GM21723 (cell line): ENCODE data around the gene MAST4.
A peak's percentile ranks its signal among the peaks of the same experiment; 100 is the strongest.

Experiments
- ATAC-seq: cut with Tn5 transposase; IDR thresholded peaks from one replicate; pipeline ENCODE4 v1.9.1; 2021; ENCODE audit warnings: mild to moderate bottlenecking, moderate library complexity; ENCODE audit not compliant: unreplicated experiment

Gene MAST4

GRCh38 chr5:66896171-66896570, 300.0 kb downstream of the MAST4 start:
- no peak for ATAC-seq

DNA sequence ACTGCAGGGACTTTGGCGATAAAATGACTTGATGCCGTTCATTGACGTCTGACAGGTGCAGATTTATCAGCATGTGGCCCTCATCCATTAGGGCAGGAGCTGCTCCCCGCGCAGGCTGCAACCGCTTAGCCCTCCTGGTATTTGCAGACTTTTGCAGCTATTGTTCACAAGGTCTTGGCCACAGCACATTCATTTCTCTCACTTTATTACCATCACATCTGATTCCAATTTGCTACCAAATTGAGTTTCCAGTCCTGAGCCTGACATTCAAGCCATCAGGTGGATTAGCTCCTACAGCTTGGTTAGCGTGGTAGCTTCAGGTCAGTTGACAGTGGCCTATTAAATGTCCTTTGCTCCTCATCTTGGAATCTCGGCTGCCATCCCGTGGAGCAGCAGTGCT, 301.2 kb downstream of the MAST4 start:
- no peak for ATAC-seq

DNA sequence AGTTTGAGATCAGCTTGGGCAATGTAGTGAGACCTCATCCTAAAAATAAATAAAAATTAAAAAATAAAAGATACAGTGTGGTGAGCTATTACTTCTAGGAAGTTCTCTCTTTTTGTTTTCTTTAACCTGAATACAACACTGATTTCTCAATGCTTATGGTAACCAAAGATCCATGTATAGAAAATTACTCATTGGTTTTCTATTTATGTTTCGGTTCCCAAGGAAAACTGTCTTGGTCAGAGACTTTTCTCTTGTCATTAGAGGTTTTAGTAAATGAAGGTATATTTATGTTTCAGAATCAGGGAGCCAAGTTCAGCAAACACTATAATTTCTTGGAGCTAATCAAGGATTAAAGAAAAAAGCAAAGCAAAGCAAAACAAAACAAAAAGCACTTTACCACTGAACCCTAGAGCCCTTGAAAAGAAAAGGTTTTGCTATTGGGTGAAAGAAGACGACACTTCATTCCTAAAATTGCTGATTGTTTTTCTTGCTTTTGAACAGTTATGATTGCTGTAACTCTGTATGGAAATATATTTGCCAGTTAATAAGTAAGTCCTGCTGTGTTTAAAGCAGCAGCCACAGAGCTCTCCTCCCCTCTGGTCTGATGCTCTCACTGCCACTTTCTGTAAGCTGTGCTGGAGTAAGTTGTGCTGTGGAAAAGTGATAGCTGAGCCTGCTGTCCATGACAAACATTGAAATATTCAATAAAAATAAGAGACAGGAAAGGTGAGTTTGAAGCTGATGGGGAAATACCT, 302.2 kb downstream of the MAST4 start:
- ATAC-seq, result no peak

- no peak for ATAC-seq
These were observed 307.0 kb downstream of the MAST4 start for GRCh38 chr5:66903218-66903617.

DNA sequence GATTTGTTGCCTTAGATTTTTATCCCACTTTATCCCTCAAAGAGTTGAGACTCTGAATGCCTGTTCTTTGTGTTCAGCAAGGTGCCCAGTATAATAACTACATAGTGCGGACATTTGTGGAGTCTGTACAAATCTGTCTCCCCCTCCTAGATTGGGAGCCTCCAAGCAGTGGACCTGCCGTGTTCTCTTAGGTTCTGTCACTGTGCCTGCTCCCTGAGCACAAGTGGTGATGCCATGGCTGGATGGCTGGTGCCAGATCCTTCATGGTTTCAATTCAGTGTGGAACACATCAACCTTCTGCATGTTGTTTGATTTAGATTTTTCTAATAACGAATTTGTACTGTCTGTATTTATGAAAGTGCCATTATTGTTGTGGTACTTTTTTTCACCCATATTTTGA, 307.5 kb downstream of the MAST4 start:
- no peak for ATAC-seq

DNA sequence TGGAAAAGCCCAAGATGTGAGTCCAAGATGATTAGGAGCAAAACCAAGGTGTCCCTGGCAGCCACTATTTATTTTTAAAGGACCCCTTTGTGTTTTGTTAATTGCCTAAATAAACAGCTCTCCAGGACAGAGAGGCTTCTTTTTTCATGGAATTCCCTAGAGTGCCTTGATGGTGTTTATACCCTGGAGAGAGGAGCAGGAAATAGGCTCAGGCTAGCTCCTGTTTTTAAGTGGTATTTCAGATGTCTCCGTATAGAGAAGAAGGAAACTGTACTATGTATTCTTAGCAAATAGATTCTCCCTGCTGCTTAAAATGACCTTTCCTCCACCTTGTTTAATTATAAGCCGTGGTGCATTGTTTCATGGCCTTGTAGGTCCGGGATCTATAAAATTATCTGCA, 308.0 kb downstream of the MAST4 start:
- ATAC-seq, result no peak

GRCh38 chr5:66906021-66906420, 309.8 kb downstream of the MAST4 start:
- no peak for ATAC-seq

DNA sequence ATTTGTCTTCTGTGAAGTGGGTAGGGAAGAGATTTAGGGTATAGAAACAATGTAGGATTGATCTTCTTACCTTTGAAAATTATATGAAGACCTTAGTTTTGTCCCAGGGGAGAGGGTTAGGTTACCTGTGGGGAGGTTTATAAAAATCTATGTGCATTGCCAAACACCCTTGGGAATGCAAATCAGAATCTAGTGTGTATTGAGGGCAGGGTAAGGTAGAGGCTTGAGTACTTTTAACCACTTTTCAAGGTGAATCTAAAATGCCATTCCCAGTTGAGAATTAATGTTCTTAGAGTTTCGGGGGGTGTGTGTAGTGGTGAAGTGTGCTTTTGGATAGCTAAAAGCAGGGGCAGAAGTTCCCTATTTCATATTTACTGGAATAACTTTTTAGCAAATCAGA, 312.0 kb downstream of the MAST4 start:
- ATAC-seq, result no peak

- no peak for ATAC-seq
These were observed 313.2 kb downstream of the MAST4 start for GRCh38 chr5:66909364-66909763.

DNA sequence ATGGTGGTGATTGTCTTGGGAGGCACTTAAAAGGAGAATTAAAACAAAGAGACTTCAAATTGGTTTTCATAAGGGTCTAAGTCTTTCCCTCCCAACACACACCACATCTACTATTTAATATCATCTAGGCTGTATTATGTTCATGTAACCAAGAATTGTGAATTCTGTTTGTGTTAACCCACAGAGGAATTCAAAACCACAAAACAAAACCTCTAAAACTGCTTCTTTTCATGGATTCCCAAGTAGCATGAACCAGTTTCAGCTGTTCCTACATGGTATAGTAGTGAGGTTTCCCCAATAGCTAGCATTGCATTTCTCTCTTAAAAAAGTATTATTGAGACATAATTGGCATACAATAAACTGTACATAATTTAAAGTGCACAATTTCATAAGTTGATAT, 316.6 kb downstream of the MAST4 start:
- ATAC-seq, result no peak

DNA sequence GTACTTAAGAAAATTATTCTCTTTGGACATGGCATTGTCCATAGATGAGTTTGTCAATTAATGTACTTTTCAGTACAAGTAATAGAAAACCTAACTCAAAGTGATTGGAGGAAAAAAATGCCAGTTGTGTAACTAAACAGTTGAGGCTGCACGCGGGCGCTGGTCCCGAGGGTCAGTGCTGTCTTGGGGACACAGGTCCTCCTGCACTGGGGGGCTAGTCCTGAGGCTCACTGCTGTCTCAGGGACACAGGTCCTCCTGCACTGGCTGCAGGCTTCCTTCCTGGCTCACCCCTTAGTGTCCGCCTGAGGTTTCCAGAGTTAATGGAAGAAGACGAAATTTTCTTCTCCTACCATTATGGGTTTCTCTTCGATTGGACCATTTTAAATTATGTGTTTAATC, 319.3 kb downstream of the MAST4 start:
- ATAC-seq, result no peak

DNA sequence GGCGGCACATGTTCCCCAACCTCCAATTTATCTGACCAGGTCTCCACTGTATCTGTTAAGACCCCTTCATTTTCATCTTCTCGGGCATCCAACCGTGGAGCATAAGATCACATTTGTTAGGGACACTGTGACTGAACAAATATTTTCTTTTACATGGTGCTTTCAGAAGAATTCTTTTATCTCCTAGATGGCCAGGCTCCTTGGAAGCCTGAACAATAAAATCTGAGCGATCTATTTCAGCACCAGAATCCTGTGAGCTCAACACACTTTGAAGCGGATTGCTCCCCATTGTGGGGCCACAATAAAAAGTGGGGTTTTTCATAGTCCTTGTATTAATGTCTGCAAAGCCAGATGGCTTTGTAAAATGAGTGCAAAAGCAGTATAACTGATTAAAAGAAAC, 326.7 kb downstream of the MAST4 start:
- ATAC-seq, result no peak

DNA sequence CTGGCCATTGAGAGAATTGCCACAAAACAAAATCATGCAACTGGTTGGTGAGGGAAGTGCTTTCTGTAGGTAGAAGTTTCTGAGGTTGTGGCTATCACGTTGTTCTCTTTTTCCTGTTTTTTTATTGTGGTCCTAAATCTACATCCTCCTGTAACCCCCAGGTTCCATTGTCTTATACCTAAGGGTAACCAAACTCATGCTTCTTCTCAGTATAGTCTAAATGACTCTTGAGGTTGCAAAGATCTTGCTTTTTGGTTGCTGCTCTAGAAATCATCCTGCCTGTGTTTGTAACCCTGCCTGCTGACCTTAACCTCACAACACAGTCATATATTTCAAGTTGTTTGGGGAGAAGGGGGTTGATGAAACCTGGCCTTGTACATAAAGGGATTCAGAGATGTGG, 327.3 kb downstream of the MAST4 start:
- no peak for ATAC-seq

- no peak for ATAC-seq
These were observed 327.7 kb downstream of the MAST4 start for GRCh38 chr5:66923922-66924321.

DNA sequence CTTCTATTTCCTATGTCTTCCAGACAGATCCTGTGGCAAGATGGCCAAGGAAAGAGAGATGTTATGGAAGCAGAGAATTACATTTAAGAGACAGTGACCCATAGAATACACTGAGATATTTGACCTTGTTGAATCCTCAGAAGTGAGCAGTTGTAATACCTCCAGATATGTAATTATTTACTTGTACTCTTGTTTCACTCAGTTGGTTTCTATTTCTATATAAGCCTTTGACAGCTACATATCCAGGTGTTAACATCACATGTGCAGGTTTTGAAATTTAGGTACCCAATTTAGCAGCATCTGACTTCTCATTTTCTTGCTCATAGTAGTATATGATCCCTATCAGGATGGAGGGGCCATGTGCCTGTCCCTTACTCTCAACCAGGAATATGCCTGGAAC, 330.9 kb downstream of the MAST4 start:
- no peak for ATAC-seq

DNA sequence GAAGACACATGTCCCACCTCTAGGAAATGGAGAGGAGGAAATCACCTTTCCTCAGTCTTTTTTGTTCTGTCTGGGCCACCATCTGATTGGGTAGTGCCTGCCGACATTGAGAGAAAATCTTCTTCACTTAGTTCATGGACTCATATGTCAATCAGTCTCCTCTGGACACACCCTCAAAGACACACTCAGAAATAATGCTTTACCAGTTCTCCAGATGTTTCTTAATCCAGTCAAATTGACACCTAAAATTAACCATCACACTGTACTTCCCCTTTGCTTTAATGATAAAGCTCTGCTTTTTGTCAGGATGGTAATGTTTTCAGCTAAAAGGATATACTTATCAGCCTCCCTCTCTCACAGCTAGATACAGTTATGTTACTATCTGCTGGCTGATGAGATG, 333.1 kb downstream of the MAST4 start:
- ATAC-seq, result no peak

DNA sequence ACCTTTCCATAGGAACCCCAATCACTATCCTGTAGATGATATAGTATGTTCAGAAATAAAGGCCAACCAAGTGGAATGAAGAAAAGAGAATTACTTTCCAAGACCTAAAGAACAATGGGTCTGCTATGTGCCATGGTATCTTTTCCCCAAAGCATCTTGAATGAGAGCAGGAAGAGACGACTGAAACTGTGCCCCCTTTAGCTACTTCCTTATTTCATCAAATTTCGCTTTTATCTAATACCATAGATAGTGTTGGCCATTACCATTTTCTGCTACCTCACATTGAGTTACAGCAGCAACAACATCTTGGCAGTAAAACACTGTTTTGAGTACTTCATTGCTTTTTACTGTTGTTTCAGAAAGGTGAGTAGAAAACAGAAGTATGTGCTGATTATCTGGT, 333.8 kb downstream of the MAST4 start:
- ATAC-seq, result no peak

DNA sequence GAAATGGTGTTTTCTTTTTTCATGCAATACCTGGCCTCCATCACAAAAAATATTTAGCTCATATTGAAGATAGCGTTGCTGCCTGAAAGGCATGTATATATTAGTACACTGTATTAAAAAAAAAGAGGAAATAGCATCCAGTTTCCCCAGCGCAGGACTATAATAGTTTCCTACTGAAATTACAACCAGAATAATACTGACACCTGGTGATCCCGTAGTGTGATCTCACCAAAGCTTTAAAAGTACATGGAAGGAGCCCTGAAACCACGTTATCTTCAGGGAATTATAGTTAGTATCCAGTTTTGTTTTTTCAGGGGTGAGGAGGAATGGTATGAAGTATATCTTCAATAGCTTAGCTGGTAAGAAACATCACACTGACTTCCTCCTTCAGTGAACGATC, 335.5 kb downstream of the MAST4 start:
- ATAC-seq, result no peak

DNA sequence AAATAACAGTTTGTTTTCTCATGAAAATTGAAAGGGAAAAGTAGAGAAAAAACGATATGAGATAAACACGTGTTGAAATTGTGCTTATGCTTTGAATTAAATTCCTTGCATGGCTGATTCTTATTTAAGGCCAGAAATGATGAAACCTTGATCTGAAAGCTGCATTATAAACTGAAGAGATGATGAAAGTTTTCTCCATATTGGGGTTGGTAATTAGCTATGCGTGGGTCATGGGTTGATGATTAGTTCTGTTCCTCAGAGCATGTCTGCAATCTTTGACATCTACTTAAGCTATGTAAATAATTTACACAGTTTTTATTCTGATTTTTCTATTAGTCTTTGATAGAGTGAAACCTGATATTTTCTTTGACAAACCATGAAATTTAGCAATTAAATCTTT, 336.3 kb downstream of the MAST4 start:
- no peak for ATAC-seq

GRCh38 chr5:66933066-66933465, 336.9 kb downstream of the MAST4 start:
- no peak for ATAC-seq

DNA sequence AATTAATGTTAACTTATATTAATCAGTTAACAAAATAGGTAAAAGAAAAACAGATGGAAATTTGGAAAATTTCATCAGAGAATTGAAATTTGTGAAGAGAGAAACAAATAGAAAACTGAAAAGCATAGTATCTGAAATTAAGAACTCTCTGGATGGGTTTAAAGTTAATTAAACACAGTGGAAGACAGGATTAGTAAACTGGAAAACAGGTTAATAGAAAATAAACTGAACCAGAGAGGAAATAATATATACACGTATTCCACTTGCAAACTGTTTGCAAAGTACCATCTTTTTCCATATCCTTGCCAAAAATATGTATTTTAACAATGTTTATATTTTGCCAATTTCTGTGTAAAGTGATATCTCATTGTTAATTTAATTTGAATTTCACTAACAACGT, 342.9 kb downstream of the MAST4 start:
- no peak for ATAC-seq

DNA sequence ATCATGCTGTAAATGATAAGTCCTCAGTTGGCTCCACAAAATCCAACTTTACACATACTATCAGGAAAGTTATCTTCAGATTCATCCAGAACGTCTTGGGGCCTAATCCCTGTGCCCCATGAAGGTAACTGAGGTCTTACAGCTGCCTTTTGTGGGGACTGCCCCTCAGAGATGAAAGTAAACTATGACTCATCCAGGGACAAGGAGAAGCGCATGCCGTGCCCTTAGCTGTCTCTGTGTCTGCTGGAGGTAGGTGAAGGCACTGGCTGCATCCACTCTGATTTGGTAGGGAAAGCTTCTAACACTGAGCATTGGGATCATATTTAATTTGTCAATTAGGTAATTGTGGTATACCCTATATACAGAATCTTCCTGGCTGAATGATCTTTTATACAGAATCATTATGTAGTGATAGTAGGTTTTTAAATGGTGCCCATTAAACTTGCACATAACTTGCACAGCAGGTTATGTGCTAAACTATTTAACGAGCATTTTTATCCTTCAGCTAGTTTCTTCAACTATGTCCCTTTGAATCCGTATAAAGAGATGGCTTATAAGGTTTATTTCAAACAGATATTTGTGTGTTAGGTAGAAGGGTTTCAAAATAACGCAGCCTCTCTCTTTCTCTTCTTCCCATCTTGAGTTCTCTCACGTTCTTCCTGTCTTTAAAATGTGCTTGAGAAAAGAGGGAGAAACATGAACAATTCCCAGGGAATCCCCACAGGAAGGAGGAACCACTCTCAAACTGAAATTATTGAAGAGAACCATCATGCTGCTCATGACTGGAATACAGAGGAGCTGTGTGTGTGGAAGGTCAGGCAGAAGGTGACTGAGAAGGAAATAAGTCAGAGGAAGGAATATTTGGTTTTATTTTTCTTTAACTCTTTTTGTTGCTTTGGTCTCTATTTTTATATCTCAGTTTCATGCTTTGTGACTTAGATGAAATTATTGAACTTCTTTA, 349.5 kb downstream of the MAST4 start:
- peak; percentile 99 for ATAC-seq
